GM18508 (cell line): ENCODE measurements around the gene TGM2.

Experiments
- ATAC-seq: cut with Tn5 transposase; IDR thresholded peaks from one replicate; pipeline ENCODE4 v1.9.1; 2021; ENCODE audit warnings: moderate number of reproducible peaks; ENCODE audit not compliant: insufficient read depth, unreplicated experiment

Gene TGM2

GRCh38 chr20:38165089-38165965, at the start of gene TGM2:
TGM2 (minus strand) TSS chr20:38165270; CDS start chr20:38165198, 72 bp downstream.
- no peak for ATAC-seq

- ATAC-seq: no peak
These were observed 49.5 kb upstream of the TGM2 start for GRCh38 chr20:38214256-38215193.

- ATAC-seq: no peak
These were observed 48.5 kb upstream of the TGM2 start for GRCh38 chr20:38213607-38213940.

- no peak for ATAC-seq
These were observed 47.9 kb upstream of the TGM2 start for GRCh38 chr20:38212806-38213606.

GRCh38 chr20:38211200-38212097, 46.4 kb upstream of the TGM2 start:
- no peak for ATAC-seq

- ATAC-seq: no peak
These were observed 45.7 kb upstream of the TGM2 start for GRCh38 chr20:38210741-38211140.

GRCh38 chr20:38209736-38210405, 44.8 kb upstream of the TGM2 start:
- ATAC-seq: no peak

GRCh38 chr20:38209054-38209675, 44.1 kb upstream of the TGM2 start:
- no peak for ATAC-seq

GRCh38 chr20:38208523-38208922, 43.5 kb upstream of the TGM2 start:
- no peak for ATAC-seq

- ATAC-seq: no peak
These were observed 43.0 kb upstream of the TGM2 start for GRCh38 chr20:38208088-38208487.

- ATAC-seq: no peak
These were observed 42.6 kb upstream of the TGM2 start for GRCh38 chr20:38207621-38208020.

GRCh38 chr20:38205001-38205400, 39.9 kb upstream of the TGM2 start:
- ATAC-seq: no peak

GRCh38 chr20:38203981-38204357, 38.9 kb upstream of the TGM2 start:
- no peak for ATAC-seq

- no peak for ATAC-seq
These were observed 38.4 kb upstream of the TGM2 start for GRCh38 chr20:38203337-38203980.

- ATAC-seq: no peak
These were observed 37.9 kb upstream of the TGM2 start for GRCh38 chr20:38202982-38203293.

GRCh38 chr20:38202153-38202981, 37.3 kb upstream of the TGM2 start:
- ATAC-seq: no peak

- no peak for ATAC-seq
These were observed 36.3 kb upstream of the TGM2 start for GRCh38 chr20:38201356-38201755.
